Lower leg skin (tissue), 4 donors: Measurements from ENCODE around the gene EPHB2. TPM values are rescaled to one million over a fixed set of nuclear protein-coding genes. Genes with fewer than 3 reads are reported as not detected.

ENCODE experiments used
- DNase-seq, 2 donors: peaks; one replicate each; pipeline ENCODE4 v3.0.0-alpha.2; 2019; ENCODE audit warnings: low spot score in 2 of 2
- H3K4me3 ChIP-seq: fragments of 200-600 bp; sonication (generic); 2 replicates; pipeline ENCODE4 v1.5.1; 2017; ENCODE audit warnings: mild to moderate bottlenecking, low read depth; ENCODE audit not compliant: poor library complexity, severe bottlenecking
- CTCF ChIP-seq, 3 donors: fragments of 450-650 bp; IDR thresholded peaks; one replicate each; pipeline ENCODE4 v1.5.1; 2016; ENCODE audit warnings: antibody characterized with exemption in 3 of 3, mild to moderate bottlenecking in 3 of 3, moderate library complexity in 2 of 3
- POLR2A ChIP-seq, 2 donors: fragments of 450-650 bp; IDR thresholded peaks; one replicate each; pipeline ENCODE4 v1.6.1; 2016 to 2017; ENCODE audit warnings: antibody characterized with exemption in 2 of 2, mild to moderate bottlenecking in 1 of 2, moderate library complexity in 1 of 2
- WGBS, 2 donors: methylation state at CpG; one replicate each; pipeline ENCODE4 v1.1.5; 2018; 5-methylcytosine and 5-hydroxymethylcytosine counted together
- intact Hi-C: fragments of 100-400 bp; cut with DNase I; formaldehyde crosslinking; loops from one replicate; pipeline ENCODE4 v1.15.0; 2023; ENCODE audit warnings: low total_unique reads
- total RNA-seq, 4 donors: library from RNA; depleted of rRNA; stranded (reverse); fragments of >200 nt; gene quantifications; one replicate each; pipeline ENCODE4 v1.1.0, GENCODE V29; 2016

Gene EPHB2
- total RNA-seq, 4 donors from 2014 or later, result 0.57 to 3.1 (median 1.7) TPM

GRCh38 chr1:22875241-22875640, 164.6 kb downstream of the EPHB2 start:
- no peak for DNase-seq
- 64 to 68% methylated on average over 10 of the region's 10 CpGs for WGBS, 2 donors
- intact Hi-C loops, result no loop called here
- TF ChIP-seq CTCF (IDR thresholded peaks at IDR 0.05), result no peak
- no peak for TF ChIP-seq POLR2A (IDR thresholded peaks at IDR 0.05)
- H3K4me3 ChIP-seq, result no peak overlapping the region

GRCh38 chr1:22875841-22876240, 165.2 kb downstream of the EPHB2 start:
- no peak for DNase-seq
- no peak overlapping the region for H3K4me3 ChIP-seq
- no peak for TF ChIP-seq POLR2A (IDR thresholded peaks at IDR 0.05)
- no peak for TF ChIP-seq CTCF (IDR thresholded peaks at IDR 0.05)
- WGBS, 2 donors, result 85 to 94% methylated on average over 5 of the region's 5 CpGs
- intact Hi-C loops, result no loop called here

GRCh38 chr1:22876359-22877111, 165.9 kb downstream of the EPHB2 start:
- intact Hi-C loops, result no loop called here
- no peak for TF ChIP-seq CTCF (IDR thresholded peaks at IDR 0.05)
- TF ChIP-seq POLR2A (IDR thresholded peaks at IDR 0.05), result no peak
- H3K4me3 ChIP-seq, result no peak overlapping the region

GRCh38 chr1:22877112-22877915, 166.7 kb downstream of the EPHB2 start:
- H3K4me3 ChIP-seq, result no peak overlapping the region
- DNase-seq, result no peak
- intact Hi-C loops, result no loop called here
- no peak for TF ChIP-seq CTCF (IDR thresholded peaks at IDR 0.05)
- TF ChIP-seq POLR2A (IDR thresholded peaks at IDR 0.05), result no peak
- WGBS, 2 donors, result 81 to 84% methylated on average over 12 of the region's 12 CpGs

More at GRCh38 chr1:22876359-22877111, 165.9 kb downstream of the EPHB2 start:
- no peak for DNase-seq
- 52 to 61% methylated on average over 13 to 19 of the region's 20 CpGs for WGBS, 2 donors

- no peak for DNase-seq
- intact Hi-C loops, result no loop called here
- WGBS, 2 donors, result 90% methylated on average over 1 of the region's 1 CpG
- TF ChIP-seq POLR2A (IDR thresholded peaks at IDR 0.05) (no peak), CTCF (IDR thresholded peaks at IDR 0.05) (no peak)
- H3K4me3 ChIP-seq, result no peak overlapping the region
These were observed 167.3 kb downstream of the EPHB2 start for GRCh38 chr1:22877980-22878379.
